ENCODE results near the gene RASL10A. TPM values are rescaled to one million over a fixed set of nuclear protein-coding genes. Genes with fewer than 3 reads are reported as not detected.

Gene RASL10A
- total and polyA plus RNA-seq, 2 experiments from 2014 or later, result 0.33 to 6.3 TPM

DNA sequence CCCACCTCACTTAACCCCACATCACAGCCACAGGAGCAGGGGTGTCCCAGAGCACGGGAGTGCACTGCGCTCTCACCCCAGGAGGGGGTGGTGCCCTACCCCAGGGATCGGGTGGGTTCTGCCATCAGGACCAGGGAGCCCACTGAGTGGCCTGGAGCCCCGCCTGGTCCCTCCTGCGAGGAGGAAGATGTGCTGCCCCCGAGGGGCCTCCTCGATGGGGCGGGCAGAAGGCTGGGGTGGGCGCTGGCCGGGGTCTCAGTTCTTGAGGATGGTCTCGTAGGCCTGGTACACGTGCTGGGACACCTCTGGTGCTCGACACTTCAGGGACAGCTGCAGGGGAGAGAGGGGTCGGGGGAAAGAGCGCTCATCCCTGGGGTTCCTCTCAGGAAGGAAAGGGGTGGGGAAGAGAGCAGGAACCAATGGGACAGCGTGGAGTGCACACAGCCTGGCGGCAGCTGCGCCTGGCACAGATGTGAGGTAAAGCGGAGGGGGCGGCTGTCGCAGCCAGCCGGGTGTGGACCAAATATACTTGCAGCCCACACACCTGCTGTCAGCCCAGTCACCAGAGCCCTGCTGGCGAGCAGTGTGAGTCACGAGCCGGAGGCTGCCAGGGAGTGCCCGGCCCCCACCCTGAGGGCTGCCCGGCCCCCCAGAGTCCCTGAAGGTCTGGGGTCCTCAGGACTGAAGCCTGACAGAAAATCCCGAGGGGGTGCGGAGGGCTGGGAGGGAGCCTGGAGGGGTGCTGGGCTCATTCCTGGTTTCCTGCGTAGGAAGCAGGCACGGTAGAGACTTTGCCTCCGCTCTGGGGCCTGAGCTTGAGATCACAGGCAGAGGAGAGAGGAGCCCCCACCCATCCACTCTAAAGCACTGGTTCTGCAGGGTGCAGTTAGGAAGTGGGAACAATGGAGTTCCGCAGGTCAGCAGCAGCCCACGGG is 13.3 kb upstream of the RASL10A start:
- H3K4me1 ChIP-seq (ENCODE audit: insufficient read depth), result no peaks in the 10 kb centered on the region
- H3K9me2 ChIP-seq (replicated peaks; ENCODE audit: insufficient read depth), result no peaks in the 10 kb centered on the region
- no peak overlapping the region for H3K4me2 ChIP-seq
- no peak overlapping the region for H3K27ac ChIP-seq
- no peaks in the 10 kb centered on the region for H4K20me1 ChIP-seq (ENCODE audit: insufficient read depth, poor library complexity, severe bottlenecking)
- no peaks in the 10 kb centered on the region for H3K9me3 ChIP-seq (ENCODE audit: low read depth)
- H3K4me3 ChIP-seq, result no peak overlapping the region
- no peaks in the 10 kb centered on the region for H3K36me3 ChIP-seq (replicated peaks; ENCODE audit: insufficient read depth, low read depth)
- TF ChIP-seq EZH2phosphoT487 (IDR thresholded peaks at IDR 0.05; ENCODE audit: low read depth, severe bottlenecking, unreplicated experiment) (no peak), EZH2 (IDR thresholded peaks at IDR 0.05; ENCODE audit: borderline replicate concordance) (no peak)
- TF ChIP-seq, protein P1, sequence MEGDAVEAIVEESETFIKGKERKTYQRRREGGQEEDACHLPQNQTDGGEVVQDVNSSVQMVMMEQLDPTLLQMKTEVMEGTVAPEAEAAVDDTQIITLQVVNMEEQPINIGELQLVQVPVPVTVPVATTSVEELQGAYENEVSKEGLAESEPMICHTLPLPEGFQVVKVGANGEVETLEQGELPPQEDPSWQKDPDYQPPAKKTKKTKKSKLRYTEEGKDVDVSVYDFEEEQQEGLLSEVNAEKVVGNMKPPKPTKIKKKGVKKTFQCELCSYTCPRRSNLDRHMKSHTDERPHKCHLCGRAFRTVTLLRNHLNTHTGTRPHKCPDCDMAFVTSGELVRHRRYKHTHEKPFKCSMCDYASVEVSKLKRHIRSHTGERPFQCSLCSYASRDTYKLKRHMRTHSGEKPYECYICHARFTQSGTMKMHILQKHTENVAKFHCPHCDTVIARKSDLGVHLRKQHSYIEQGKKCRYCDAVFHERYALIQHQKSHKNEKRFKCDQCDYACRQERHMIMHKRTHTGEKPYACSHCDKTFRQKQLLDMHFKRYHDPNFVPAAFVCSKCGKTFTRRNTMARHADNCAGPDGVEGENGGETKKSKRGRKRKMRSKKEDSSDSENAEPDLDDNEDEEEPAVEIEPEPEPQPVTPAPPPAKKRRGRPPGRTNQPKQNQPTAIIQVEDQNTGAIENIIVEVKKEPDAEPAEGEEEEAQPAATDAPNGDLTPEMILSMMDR (IDR thresholded peaks at IDR 0.05; ENCODE audit: poor library complexity), result no peak
- no peak overlapping the region for H2AFZ ChIP-seq
- no peaks in the 10 kb centered on the region for H3K79me2 ChIP-seq
- DNase-seq (ENCODE audit: low spot score), result no peak
- H3K27me3 ChIP-seq, result no peaks in the 10 kb centered on the region
- 96% methylated on average over 26 of the region's 34 CpGs for WGBS (ENCODE audit: low lambda C conversion rate, missing lambda C conversion rate)

DNA sequence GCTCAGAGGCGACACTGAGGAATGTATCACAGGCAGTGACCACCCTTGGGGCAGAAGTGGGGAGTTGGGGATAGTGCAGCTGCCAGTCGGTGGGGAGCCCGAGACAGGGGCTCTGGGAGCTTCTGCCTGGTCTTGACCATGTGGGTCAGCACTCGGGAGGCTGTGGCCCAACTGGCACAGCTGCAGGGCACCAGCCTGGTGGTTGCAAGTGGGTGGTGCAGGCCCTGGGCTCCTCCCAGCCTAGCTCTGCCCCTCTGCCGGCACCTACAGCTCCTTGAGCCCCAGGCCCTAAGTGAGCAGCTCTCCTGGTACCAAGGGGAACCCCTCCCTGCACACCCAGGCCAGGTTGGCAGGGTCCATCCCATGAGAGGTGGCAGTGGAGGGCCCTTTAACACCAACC is 12.6 kb upstream of the RASL10A start:
- H3K27ac ChIP-seq, result no peak overlapping the region
- H3K4me2 ChIP-seq, result no peak overlapping the region
- no peaks in the 10 kb centered on the region for H3K79me2 ChIP-seq
- H3K4me3 ChIP-seq, result no peak overlapping the region
- H3K36me3 ChIP-seq (replicated peaks; ENCODE audit: insufficient read depth, low read depth), result no peaks in the 10 kb centered on the region
- no peaks in the 10 kb centered on the region for H3K4me1 ChIP-seq (ENCODE audit: insufficient read depth)
- TF ChIP-seq, protein P1 (IDR thresholded peaks at IDR 0.05; ENCODE audit: poor library complexity), result no peak
- TF ChIP-seq EZH2 (IDR thresholded peaks at IDR 0.05; ENCODE audit: borderline replicate concordance) (no peak), EZH2phosphoT487 (IDR thresholded peaks at IDR 0.05; ENCODE audit: low read depth, severe bottlenecking, unreplicated experiment) (no peak)
- H3K27me3 ChIP-seq, result no peaks in the 10 kb centered on the region
- H3K9me2 ChIP-seq (replicated peaks; ENCODE audit: insufficient read depth), result no peaks in the 10 kb centered on the region
- H4K20me1 ChIP-seq (ENCODE audit: insufficient read depth, poor library complexity, severe bottlenecking), result no peaks in the 10 kb centered on the region
- H2AFZ ChIP-seq, result no peak overlapping the region
- H3K9me3 ChIP-seq (ENCODE audit: low read depth), result no peaks in the 10 kb centered on the region
- DNase-seq (ENCODE audit: low spot score), result no peak
- 95% methylated on average over 5 of the region's 5 CpGs for WGBS (ENCODE audit: low lambda C conversion rate, missing lambda C conversion rate)

DNA sequence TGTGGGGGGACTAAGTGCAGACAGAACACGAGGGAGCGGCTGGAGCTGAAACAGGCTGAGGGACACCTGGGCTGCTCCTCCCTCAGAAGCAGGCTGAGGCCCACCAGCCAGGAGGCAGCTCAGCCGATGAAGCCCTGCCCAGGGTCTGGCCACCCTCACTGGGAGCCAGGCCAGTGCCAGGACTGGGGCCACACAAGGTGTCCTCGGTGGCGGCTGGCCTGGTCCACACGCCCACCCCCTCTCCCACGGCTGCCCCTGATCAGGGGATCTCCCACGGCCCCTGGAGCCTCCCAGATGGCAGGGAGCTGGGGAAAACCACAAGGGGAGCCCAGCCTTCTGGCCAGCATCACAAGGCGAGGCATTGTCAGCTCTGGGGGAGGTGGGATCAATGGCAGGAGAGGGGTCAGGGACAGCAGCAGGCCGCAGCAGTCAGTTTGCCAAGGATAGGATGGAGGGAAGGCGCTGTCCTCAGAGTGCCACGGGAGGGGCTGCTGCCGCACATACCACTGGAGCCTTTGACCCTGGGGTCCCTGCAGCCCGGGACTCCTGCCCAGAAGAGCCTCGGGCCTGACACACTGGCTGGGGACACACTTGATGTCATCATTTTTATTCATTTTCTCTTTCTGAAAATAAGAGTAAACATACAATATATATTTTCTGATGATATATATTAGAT is 11.7 kb upstream of the RASL10A start:
- WGBS (ENCODE audit: low lambda C conversion rate, missing lambda C conversion rate), result 92% methylated on average over 14 of the region's 15 CpGs
- no peak overlapping the region for H2AFZ ChIP-seq

More for the DNA sequence above, 11.7 kb upstream of the RASL10A start:
- Histone ChIP-seq H3K9me3 (ENCODE audit: low read depth) (no peaks in the 10 kb centered on the region), H3K4me3 (no peak overlapping the region), H3K36me3 (replicated peaks; ENCODE audit: insufficient read depth, low read depth) (no peaks in the 10 kb centered on the region), H3K27me3 (no peaks in the 10 kb centered on the region), H3K4me1 (ENCODE audit: insufficient read depth) (no peaks in the 10 kb centered on the region), H3K79me2 (no peaks in the 10 kb centered on the region), H3K9me2 (replicated peaks; ENCODE audit: insufficient read depth) (no peaks in the 10 kb centered on the region), H3K4me2 (no peak overlapping the region), H4K20me1 (ENCODE audit: insufficient read depth, poor library complexity, severe bottlenecking) (no peaks in the 10 kb centered on the region), H3K27ac (no peak overlapping the region)
- no peak for TF ChIP-seq EZH2phosphoT487 (IDR thresholded peaks at IDR 0.05; ENCODE audit: low read depth, severe bottlenecking, unreplicated experiment)
- TF ChIP-seq, protein P1 (IDR thresholded peaks at IDR 0.05; ENCODE audit: poor library complexity), result no peak
- TF ChIP-seq EZH2 (IDR thresholded peaks at IDR 0.05; ENCODE audit: borderline replicate concordance), result no peak
- no peak for DNase-seq (ENCODE audit: low spot score)

All from hepatocyte (in vitro differentiated cells).